ENCODE results near the gene C1QTNF9.
"Not testable (repeated sequence)": the region's sequence is repeated elsewhere in the genome, so short reads cannot be mapped to it uniquely, and the experiment has no call there.

C1QTNF9 gene

DNA sequence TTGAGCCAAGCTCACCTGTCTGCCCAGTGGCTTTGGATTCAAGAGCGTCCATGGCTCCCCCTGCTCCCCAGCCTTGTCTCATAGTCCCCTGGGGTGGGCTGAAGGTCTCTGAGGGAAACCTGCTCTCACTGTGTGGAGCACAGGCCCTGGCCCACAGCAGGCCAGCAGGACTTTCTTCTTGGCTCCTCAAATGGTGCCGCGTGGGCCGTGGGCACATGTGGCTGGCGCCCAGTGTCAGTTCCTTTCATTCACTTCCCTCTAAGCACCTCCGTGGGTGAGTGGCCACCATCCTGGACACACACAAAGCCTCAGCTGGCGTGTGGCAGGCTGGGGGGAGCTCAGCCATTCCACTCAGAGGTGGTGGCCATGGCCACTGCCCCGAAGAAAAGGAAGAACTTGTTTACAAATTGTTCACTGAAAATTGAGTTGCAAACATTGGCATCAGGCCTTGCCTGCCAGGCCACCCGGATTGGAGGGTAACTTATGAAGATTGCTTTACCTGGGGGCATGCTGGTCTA lies 53.1 kb downstream of the C1QTNF9 start:
- no peak for DNase-seq (ENCODE audit: low read depth, low spot score)

DNA sequence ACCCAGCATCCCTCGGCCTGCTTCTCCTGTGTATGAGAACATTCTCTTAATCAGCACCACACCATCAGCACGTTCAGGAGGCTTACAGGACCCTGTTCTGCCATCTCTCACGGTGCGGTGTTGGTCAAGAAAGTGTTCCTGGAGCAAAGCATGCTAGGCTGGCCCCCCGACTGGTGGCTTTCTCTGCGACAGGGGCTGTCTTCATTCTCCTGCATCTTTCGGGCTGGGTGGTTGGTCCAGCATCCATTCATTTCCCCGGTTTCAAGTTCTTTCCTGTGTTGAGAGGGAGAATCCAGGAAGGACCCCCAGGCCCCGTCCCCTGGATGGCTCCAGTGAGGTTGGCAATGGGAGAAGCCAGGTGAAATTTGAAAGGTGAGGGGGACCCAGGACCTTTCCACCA lies 55.8 kb downstream of the C1QTNF9 start:
- DNase-seq (ENCODE audit: low read depth, low spot score) = no peak

DNA sequence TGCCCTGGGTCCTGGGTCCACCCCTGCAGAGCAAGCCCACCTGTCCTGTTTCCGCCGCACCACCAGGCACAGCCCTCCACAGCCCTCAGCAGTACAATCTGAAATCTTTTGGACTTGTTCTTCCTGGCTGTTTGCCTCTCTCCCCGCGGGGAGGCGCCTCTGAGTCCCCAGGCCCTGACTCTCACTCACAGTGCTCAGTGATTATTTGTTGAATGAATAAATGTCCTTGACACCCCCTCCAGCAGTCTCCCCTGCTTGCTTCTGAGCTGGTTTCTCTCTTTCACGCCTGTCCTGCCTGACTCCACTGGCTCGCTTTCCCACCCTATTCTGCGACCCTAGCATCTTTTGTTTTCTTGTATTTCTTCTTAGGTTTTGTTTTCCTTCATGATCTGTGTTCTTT lies 56.9 kb downstream of the C1QTNF9 start:
- not testable (repeated sequence) for DNase-seq (ENCODE audit: low read depth, low spot score)

DNA sequence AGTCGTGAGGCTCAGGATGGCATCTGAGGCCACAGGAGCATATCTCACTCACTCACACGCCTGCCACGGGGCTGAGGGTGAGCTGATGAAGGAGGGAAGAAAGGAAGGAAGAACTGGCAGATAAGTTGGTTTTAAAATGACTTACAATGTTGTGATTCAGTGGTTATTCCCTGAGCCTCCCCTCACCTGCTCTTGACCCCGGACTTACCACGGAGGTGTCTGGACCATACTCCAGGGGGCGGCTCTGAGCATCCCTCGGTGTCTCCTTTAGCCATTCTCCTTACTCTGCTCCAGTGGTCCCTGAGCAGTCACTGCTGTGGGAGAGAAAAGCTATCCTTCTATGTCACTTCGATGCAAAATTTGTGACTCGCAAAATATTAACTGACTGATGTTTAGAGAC lies 61.9 kb downstream of the C1QTNF9 start:
- not testable (repeated sequence) for DNase-seq (ENCODE audit: low read depth, low spot score)
